HG03135 (cell line): Measurements from ENCODE around the gene HNRNPH3.
A peak's percentile ranks its signal among the peaks of the same experiment; 100 is the strongest.
"Not testable (repeated sequence)": the region's sequence is repeated elsewhere in the genome, so short reads cannot be mapped to it uniquely, and the experiment has no call there.

Experiments used
- ATAC-seq: cut with Tn5 transposase; IDR thresholded peaks from one replicate; pipeline ENCODE4 v1.9.1; 2021; ENCODE audit warnings: mild to moderate bottlenecking, moderate library complexity; ENCODE audit not compliant: unreplicated experiment

The HNRNPH3 gene

GRCh38 chr10:68331455-68332258 lies at the start of gene HNRNPH3:
HNRNPH3 (plus strand) TSS chr10:68332064; CDS start chr10:68337222, 5,158 bp downstream.
- peak; percentile 78 for ATAC-seq

- no peak for ATAC-seq
These were observed 47.5 kb upstream of the HNRNPH3 start for GRCh38 chr10:68284062-68285001.

GRCh38 chr10:68288717-68289116 lies 43.1 kb upstream of the HNRNPH3 start:
- no peak for ATAC-seq

- no peak for ATAC-seq
These were observed 41.1 kb upstream of the HNRNPH3 start for GRCh38 chr10:68290736-68291135.

- ATAC-seq, result no peak
These were observed 34.8 kb upstream of the HNRNPH3 start for GRCh38 chr10:68296843-68297663.

- no peak for ATAC-seq
These were observed 30.6 kb upstream of the HNRNPH3 start for GRCh38 chr10:68301301-68301700.

- ATAC-seq, result no peak
These were observed 29.9 kb upstream of the HNRNPH3 start for GRCh38 chr10:68301790-68302502.

GRCh38 chr10:68302503-68302823 lies 29.4 kb upstream of the HNRNPH3 start:
- ATAC-seq, result no peak

GRCh38 chr10:68302871-68303270 lies 29.0 kb upstream of the HNRNPH3 start:
- ATAC-seq, result no peak

- ATAC-seq, result no peak
These were observed 27.9 kb upstream of the HNRNPH3 start for GRCh38 chr10:68303849-68304412.

- ATAC-seq, result no peak
These were observed 26.0 kb upstream of the HNRNPH3 start for GRCh38 chr10:68305854-68306253.

GRCh38 chr10:68310531-68310930 lies 21.3 kb upstream of the HNRNPH3 start:
- ATAC-seq, result no peak

GRCh38 chr10:68314930-68315329 lies 16.9 kb upstream of the HNRNPH3 start:
- ATAC-seq, result not testable (repeated sequence)

- no peak for ATAC-seq
These were observed 16.3 kb upstream of the HNRNPH3 start for GRCh38 chr10:68315582-68315981.

- ATAC-seq, result no peak
These were observed 13.4 kb upstream of the HNRNPH3 start for GRCh38 chr10:68318331-68319059.

GRCh38 chr10:68324396-68324795 lies 7.5 kb upstream of the HNRNPH3 start:
- ATAC-seq, result not testable (repeated sequence)

GRCh38 chr10:68327889-68328786 lies 3.7 kb upstream of the HNRNPH3 start:
- ATAC-seq, result no peak

- ATAC-seq, result no peak
These were observed 2.4 kb upstream of the HNRNPH3 start for GRCh38 chr10:68329506-68329861.
